K562 (cell line): ENCODE results near the gene CYP4F3. TPM values are rescaled to one million over a fixed set of nuclear protein-coding genes. Genes with fewer than 3 reads are reported as not detected.
A peak's percentile ranks its signal among the peaks of the same experiment; 100 is the strongest.

Source experiments
- ATAC-seq: fragments of 200-7000 bp; cut with Tn5 transposase; 3 replicates; pipeline ENCODE4 v1.9.1; 2020; ENCODE audit warnings: moderate library complexity
- BruUV-seq: library from RNA; stranded (reverse); fragments of 400-500 nt; replicated peaks from 2 replicates; lab custom pipeline; 2021; lab: Mats Ljungman, UMichigan
- CTCF ChIA-PET: fragments of 300-600 bp; formaldehyde crosslinking; extraction: SDS; loops from one replicate; lab custom pipeline; 2021; ENCODE audit warnings: low intra/inter-chr PET ratio; lab: Yijun Ruan, JAX
- POLR2A ChIA-PET: fragments of 300-600, 350-650 bp; sonication (Branson Sonifier 250); formaldehyde crosslinking; extraction: SDS; loops from one replicate; lab custom pipeline; 2021; ENCODE audit warnings: antibody characterized with exemption, inconsistent platforms; lab: Yijun Ruan, JAX
- DNase-seq, 4 experiments: peaks; one replicate each; pipeline versions ENCODE4 v3.0.0 to v3.0.0-alpha.2; 2011 to 2018; ENCODE audit warnings: low spot score in 3 of 4, mixed read lengths in 3 of 4; ENCODE audit errors: extremely low read depth in 1 of 4
- FAIRE-seq: peaks from 2 replicates; lab custom pipeline; 2011; peaks lifted over from hg19 to GRCh38; lab: Jason Lieb, UNC
- H2AFZ ChIP-seq: 2 replicates; pipeline ENCODE4 v1.6.0; 2011; ENCODE audit warnings: low read depth, low read length, control low read depth, inconsistent platforms
- H3K27ac ChIP-seq: fragments of 200-600 bp; 3 replicates; pipeline ENCODE4 v1.8.0; 2011; ENCODE audit warnings: low read depth, mild to moderate bottlenecking, control low read depth, inconsistent platforms, low read length, moderate library complexity, mixed read lengths; ENCODE audit errors: extremely low read depth
- H3K27me3 ChIP-seq, 2 experiments: fragments of 300-600 bp in 1 of 2; 2 replicates in 1 of 2; 3 replicates in 1 of 2; pipeline versions ENCODE4 v1.6.0 to v1.8.0; 2011; ENCODE audit warnings: inconsistent platforms in 2 of 2, low read length in 2 of 2, mild to moderate bottlenecking in 1 of 2, mixed read lengths in 1 of 2, moderate library complexity in 1 of 2; ENCODE audit not compliant: control insufficient read depth in 2 of 2, insufficient read depth in 2 of 2
- H3K36me3 ChIP-seq: fragments of 300-600 bp; 3 replicates; pipeline ENCODE4 v1.8.0; 2011; ENCODE audit warnings: mild to moderate bottlenecking, low read length, inconsistent platforms; ENCODE audit not compliant: control insufficient read depth, insufficient read depth
- H3K4me1 ChIP-seq, 2 experiments: fragments of 200-600 bp in 1 of 2; replicated peaks in 1 of 2; 2 replicates in 1 of 2; 3 replicates in 1 of 2; pipeline versions ENCODE4 v1.5.1 to v1.8.0; 2011; ENCODE audit warnings: inconsistent platforms in 2 of 2, low read length in 2 of 2, mild to moderate bottlenecking in 1 of 2, mixed read lengths in 1 of 2, moderate library complexity in 1 of 2; ENCODE audit not compliant: control insufficient read depth in 2 of 2, insufficient read depth in 2 of 2
- H3K4me2 ChIP-seq: 2 replicates; pipeline ENCODE4 v1.6.1; 2011; ENCODE audit warnings: low read length, control low read depth, inconsistent platforms, mixed read lengths; ENCODE audit not compliant: insufficient read depth
- H3K4me3 ChIP-seq: fragments of 200-600 bp; sonication (generic), shearing (Covaris generic); 2 replicates; pipeline ENCODE4 v1.5.1; 2016; ENCODE audit warnings: control low read depth, inconsistent platforms
- H3K79me2 ChIP-seq: fragments of 200-600 bp; 3 replicates; pipeline ENCODE4 v1.8.0; 2011; ENCODE audit warnings: low read length, inconsistent platforms; ENCODE audit not compliant: control insufficient read depth, insufficient read depth
- H3K9ac ChIP-seq, 2 experiments: 2 replicates each; pipeline versions ENCODE4 v1.6.0 to v1.6.1; 2011; ENCODE audit warnings: low read depth in 2 of 2, low read length in 2 of 2, control low read depth in 1 of 2, inconsistent platforms in 1 of 2, mild to moderate bottlenecking in 1 of 2, mixed read lengths in 1 of 2; ENCODE audit not compliant: insufficient read depth in 1 of 2
- H3K9me1 ChIP-seq: one replicate; pipeline ENCODE4 v1.6.0; 2011; ENCODE audit warnings: inconsistent platforms, mild to moderate bottlenecking, low read length, moderate library complexity; ENCODE audit not compliant: control insufficient read depth, insufficient read depth
- H3K9me3 ChIP-seq: replicated peaks from 2 replicates; pipeline ENCODE4 v1.5.1; 2011; ENCODE audit warnings: low read depth, low read length, inconsistent platforms; ENCODE audit not compliant: control insufficient read depth, insufficient read depth
- H4K20me1 ChIP-seq: replicated peaks from 2 replicates; pipeline ENCODE4 v1.6.1; 2011; ENCODE audit warnings: low read length, inconsistent platforms, mixed read lengths; ENCODE audit not compliant: control insufficient read depth, insufficient read depth
- CBX2 ChIP-seq: fragments of 200-600 bp; sonication (generic); IDR thresholded peaks from one replicate; pipeline ENCODE4 v1.6.1; 2012; ENCODE audit warnings: mild to moderate bottlenecking, low read length, inconsistent platforms; ENCODE audit not compliant: insufficient read depth, poor library complexity, severe bottlenecking
- DACH1 ChIP-seq: fragments of 450-650 bp; IDR thresholded peaks from 2 replicates; pipeline ENCODE4 v1.6.1; 2018; ENCODE audit not compliant: partially characterized antibody
- E2F1 ChIP-seq: sonication (generic); formaldehyde crosslinking; IDR thresholded peaks from 2 replicates; pipeline ENCODE4 v1.8.1; 2023; ENCODE audit warnings: mild to moderate bottlenecking, missing genetic modification reagents, moderate library complexity
- GTF2B ChIP-seq: IDR thresholded peaks from 2 replicates; pipeline ENCODE4 v1.6.1; 2011; ENCODE audit not compliant: insufficient read length; ENCODE audit errors: extremely low read depth
- SUPT5H ChIP-seq: fragments of 450-650 bp; IDR thresholded peaks from 2 replicates; pipeline ENCODE4 v1.6.1; 2016
- TFAP4 ChIP-seq: sonication (generic); formaldehyde crosslinking; IDR thresholded peaks from 2 replicates; pipeline ENCODE4 v1.8.0; 2022; ENCODE audit warnings: missing genetic modification reagents, mild to moderate bottlenecking, moderate library complexity, borderline replicate concordance
- ZKSCAN1 ChIP-seq: fragments of 150-350 bp; IDR thresholded peaks from 2 replicates; pipeline ENCODE4 v1.6.1; 2016; ENCODE audit warnings: low read depth, low read length
- WGBS: fragments of 100-300 bp; shearing (Covaris generic); methylation state at CpG from one replicate; pipeline ENCODE4 v1.1.6; 2016; ENCODE audit warnings: low coverage, mixed read lengths; ENCODE audit not compliant: insufficient coverage; ENCODE audit errors: missing lambda C conversion rate; 5-methylcytosine and 5-hydroxymethylcytosine counted together
- in situ Hi-C: fragments of 300-500 bp; cut with MboI; formaldehyde crosslinking; loops from 4 replicates; pipeline ENCODE4 v1.15.0; 2018; ENCODE audit warnings: inconsistent platforms, mixed read lengths
- intact Hi-C: fragments of 100-400 bp; cut with micrococcal nuclease; formaldehyde crosslinking; loops from 2 replicates; pipeline ENCODE4 v1.14.2; 2022
- polyA plus RNA-seq, 8 experiments: library from polyadenylated mRNA; depleted of rRNA in 4 of 8; stranded (reverse) in 5 of 8; unstranded in 3 of 8; fragments of >200 nt; fragmentation: Nextera tagmentation in 2 of 8; fragmentation: Illumina TruSeq in 1 of 8; extraction: Ambion mirVana in 2 of 8; extraction: Trizol in 1 of 8; gene quantifications; 2 replicates each; pipeline versions ENCODE4 v1.2.1 to v1.2.3, GENCODE V29; 2011 to 2014; ENCODE audit warnings: inconsistent platforms in 1 of 8, missing spikeins in 1 of 8
- total RNA-seq, 7 experiments: library from RNA; depleted of rRNA in 6 of 7; stranded (reverse); fragments of >200 nt in 6 of 7; fragmentation: Illumina TruSeq in 2 of 7; extraction: Trizol in 2 of 7; gene quantifications; 2 replicates each; pipeline versions ENCODE4 v1.2.1 to v1.2.3, GENCODE V29; 2011 to 2021; ENCODE audit warnings: low replicate concordance in 1 of 7

The CYP4F3 gene
- total and polyA plus RNA-seq, 9 of the 15 experiments (the other 6 are each of a cell fraction or from before 2014, with no cell fraction given): 0.01 to 0.40 (median 0.16) TPM; not detected in 6

GRCh38 chr19:15643387-15643786, 2.7 kb downstream of the CYP4F3 start:
- DNase-seq: no peak
- intact Hi-C loops (no loop called here), in situ Hi-C loops (no loop called here)
- Histone ChIP-seq H3K9me1 (peaks cover 3% of the 10 kb centered on the region), H3K9me3 (no peaks in the 10 kb centered on the region), H3K79me2 (no peaks in the 10 kb centered on the region), H3K4me2 (no peak overlapping the region), H3K4me1 (peaks cover 6 to 20% of the 10 kb centered on the region in 2 experiments; a peak in 4 of 5 replicates), H4K20me1 (no peaks in the 10 kb centered on the region; the same call in 1 of the 2 replicates), H2AFZ (no peak overlapping the region), H3K27ac (no peak overlapping the region), H3K4me3 (no peak overlapping the region), H3K36me3 (no peaks in the 10 kb centered on the region), H3K9ac (no peak overlapping the region), H3K27me3 (peaks cover 0 to 18% of the 10 kb centered on the region in 2 experiments; a peak in 2 of 5 replicates)
- TF ChIP-seq ZKSCAN1: no peak
- TF ChIP-seq TFAP4: no peak
- no peak for TF ChIP-seq E2F1 (CRISPR knock-in tag)
- no peak for TF ChIP-seq SUPT5H
- peak; percentile 3 for TF ChIP-seq DACH1
- TF ChIP-seq CBX2: no peak
- no peak for TF ChIP-seq GTF2B
- no TSS peak for BruUV-seq
- ChIA-PET CTCF (no interaction called here), POLR2A (interaction anchor here (0.5 kb wide), 1 partner anchor 456 kb away, joined by 3 read pairs; no protein-coding TSS in a partner anchor)
- FAIRE-seq: no peak
- WGBS: 2% methylated on average over 3 of the region's 3 CpGs
- no peak for ATAC-seq
